ENCODE measurements around the gene GAB2.

Gene GAB2

DNA sequence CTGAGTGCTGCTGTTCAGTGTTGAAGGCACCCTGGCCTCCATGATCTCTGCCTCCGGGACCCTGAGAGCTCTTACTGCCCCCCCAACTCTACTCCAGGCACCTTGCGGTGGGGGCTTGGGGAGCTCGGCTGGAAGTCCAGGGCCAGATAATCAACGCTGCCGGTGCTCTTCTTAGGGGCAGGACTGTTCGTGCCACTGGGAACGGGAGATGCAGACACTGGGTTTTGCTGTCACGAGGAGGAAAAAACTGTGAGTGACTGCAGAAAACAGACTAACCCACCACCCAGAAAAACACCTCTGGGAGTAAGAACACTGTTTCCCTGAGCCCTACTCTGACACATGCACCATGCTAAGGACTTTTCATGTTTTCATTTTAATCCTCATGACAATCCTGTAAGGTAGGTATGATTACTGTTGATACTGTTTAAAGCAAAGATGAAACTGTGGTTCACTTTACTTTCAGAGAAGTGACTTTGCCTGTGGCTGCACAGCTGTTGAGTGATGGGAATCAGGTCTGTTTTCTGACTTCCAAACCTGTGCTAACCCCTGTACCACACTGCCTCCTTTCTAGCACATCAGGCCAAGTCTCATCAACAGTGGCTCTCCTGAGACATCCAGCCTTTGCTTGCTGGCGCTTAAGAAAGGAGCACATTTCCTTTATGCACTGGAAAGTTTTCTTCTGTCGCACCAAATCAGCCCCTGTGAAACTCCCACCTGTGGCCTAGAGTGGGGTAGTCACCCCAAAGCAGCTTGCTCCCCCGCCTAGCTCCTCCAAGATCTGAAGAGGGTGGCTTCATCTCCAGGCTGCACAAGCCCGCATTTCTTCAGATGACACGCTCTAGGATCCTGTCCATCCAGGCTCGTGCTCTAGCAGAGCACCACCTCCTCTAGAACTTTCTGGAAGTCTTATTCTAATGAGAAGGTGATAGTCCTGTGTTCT lies 197.1 kb downstream of the GAB2 start:
- peaks cover 11% of the 10 kb centered on the region; the same call in 1 of the 2 replicates for H3K36me3 ChIP-seq (ENCODE audit: insufficient read depth, low read length)

DNA sequence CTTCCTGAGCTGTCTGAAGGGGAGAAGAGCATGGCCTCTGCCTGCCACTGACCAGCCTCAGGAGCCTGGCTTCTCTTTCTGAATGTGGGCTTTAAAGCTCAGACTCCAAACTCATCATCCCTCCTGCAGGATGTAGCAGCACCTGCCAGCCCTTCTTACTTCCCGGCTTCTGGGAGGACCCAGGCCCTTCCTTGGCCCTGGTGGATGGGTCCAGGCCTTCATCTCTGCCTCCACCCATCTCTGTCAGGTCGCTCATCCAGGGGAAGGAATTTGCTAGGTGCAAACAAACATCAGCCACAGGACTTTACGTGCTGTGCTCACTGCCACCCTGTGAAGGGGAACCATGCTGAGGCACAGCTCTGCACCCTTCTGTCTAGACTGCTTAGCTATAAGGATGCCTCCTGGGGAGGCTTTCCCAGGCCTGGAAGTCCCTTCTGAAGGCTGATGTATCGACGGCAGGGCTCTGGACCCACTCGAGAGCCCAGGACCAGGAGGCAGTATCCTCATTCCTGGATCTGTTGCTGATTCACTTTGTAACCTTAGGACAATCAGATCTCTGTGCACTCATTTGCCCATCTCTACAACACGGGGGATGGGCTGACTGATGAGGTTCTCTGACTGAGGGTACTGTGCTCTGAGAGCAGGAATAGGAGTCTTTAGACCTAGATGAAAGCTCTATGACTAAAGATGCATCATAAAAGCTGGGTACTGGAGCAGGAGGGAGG lies 198.0 kb downstream of the GAB2 start:
- Histone ChIP-seq H3K27me3 (ENCODE audit: insufficient read depth, low read length) (no peaks in the 10 kb centered on the region), H3K4me1 (ENCODE audit: control insufficient read depth, insufficient read depth, low read length, unreplicated experiment) (no peaks in the 10 kb centered on the region), H2AFZ (ENCODE audit: low read length, unreplicated experiment) (no peak overlapping the region), H3K4me3 (ENCODE audit: low read depth, low read length) (no peak overlapping the region), H3K36me3 (ENCODE audit: insufficient read depth, low read length) (peaks cover 11% of the 10 kb centered on the region; the same call in 1 of the 2 replicates), H3K79me2 (ENCODE audit: control insufficient read depth, insufficient read depth, low read length, unreplicated experiment) (no peaks in the 10 kb centered on the region), H3K27ac (ENCODE audit: low read depth, low read length) (no peak overlapping the region)

More for the DNA sequence above, 197.1 kb downstream of the GAB2 start:
- Histone ChIP-seq H3K79me2 (ENCODE audit: control insufficient read depth, insufficient read depth, low read length, unreplicated experiment) (no peaks in the 10 kb centered on the region), H2AFZ (ENCODE audit: low read length, unreplicated experiment) (no peak overlapping the region), H3K4me1 (ENCODE audit: control insufficient read depth, insufficient read depth, low read length, unreplicated experiment) (no peaks in the 10 kb centered on the region), H3K27ac (ENCODE audit: low read depth, low read length) (no peak overlapping the region), H3K27me3 (ENCODE audit: insufficient read depth, low read length) (no peaks in the 10 kb centered on the region), H3K4me3 (ENCODE audit: low read depth, low read length) (no peak overlapping the region)

DNA sequence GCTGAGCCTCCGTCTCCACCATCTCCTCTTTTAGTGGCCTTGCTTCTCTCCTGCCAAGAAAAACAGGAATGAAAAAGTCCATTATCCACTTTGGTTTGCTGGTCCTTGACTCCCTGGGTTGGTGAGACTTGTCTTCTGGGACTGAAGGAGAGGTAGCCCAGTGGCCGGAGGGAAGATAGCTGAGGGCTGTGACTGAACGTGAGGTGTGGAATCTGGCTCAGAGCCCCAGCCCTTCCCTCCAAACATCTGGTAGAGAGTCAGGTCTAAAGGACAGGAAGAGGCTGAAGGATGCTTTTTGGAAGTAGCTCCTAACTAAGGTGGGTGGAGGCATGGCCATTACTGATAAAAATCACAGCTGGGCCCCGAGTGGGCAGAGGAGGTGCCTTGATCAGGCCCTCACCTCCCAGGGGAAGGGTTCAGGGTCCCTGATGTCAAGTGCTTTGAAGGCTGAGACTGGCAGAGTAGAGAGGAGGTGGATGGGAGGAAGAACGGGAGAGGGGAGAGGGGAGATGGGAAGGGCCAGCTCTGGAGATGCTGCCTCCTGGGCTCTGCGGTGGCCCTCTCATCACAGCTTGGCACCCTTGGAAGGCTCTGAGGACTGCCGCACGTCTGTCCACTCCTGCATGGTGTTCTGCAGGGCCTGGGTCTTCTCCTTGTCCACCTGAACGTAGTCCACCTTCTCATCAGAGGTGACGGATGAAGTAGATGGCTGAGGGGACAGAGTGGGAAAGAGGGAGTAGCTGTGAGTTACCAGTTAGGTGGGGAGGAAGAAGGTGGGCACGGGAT lies 198.7 kb downstream of the GAB2 start:
- no peaks in the 10 kb centered on the region for H3K79me2 ChIP-seq (ENCODE audit: control insufficient read depth, insufficient read depth, low read length, unreplicated experiment)
- no peak overlapping the region for H2AFZ ChIP-seq (ENCODE audit: low read length, unreplicated experiment)
- H3K27me3 ChIP-seq (ENCODE audit: insufficient read depth, low read length) = no peaks in the 10 kb centered on the region
- H3K36me3 ChIP-seq (ENCODE audit: insufficient read depth, low read length) = peaks cover 11% of the 10 kb centered on the region; the same call in 1 of the 2 replicates
- H3K27ac ChIP-seq (ENCODE audit: low read depth, low read length) = no peak overlapping the region
- no peak overlapping the region for H3K4me3 ChIP-seq (ENCODE audit: low read depth, low read length)
- H3K4me1 ChIP-seq (ENCODE audit: control insufficient read depth, insufficient read depth, low read length, unreplicated experiment) = no peaks in the 10 kb centered on the region

DNA sequence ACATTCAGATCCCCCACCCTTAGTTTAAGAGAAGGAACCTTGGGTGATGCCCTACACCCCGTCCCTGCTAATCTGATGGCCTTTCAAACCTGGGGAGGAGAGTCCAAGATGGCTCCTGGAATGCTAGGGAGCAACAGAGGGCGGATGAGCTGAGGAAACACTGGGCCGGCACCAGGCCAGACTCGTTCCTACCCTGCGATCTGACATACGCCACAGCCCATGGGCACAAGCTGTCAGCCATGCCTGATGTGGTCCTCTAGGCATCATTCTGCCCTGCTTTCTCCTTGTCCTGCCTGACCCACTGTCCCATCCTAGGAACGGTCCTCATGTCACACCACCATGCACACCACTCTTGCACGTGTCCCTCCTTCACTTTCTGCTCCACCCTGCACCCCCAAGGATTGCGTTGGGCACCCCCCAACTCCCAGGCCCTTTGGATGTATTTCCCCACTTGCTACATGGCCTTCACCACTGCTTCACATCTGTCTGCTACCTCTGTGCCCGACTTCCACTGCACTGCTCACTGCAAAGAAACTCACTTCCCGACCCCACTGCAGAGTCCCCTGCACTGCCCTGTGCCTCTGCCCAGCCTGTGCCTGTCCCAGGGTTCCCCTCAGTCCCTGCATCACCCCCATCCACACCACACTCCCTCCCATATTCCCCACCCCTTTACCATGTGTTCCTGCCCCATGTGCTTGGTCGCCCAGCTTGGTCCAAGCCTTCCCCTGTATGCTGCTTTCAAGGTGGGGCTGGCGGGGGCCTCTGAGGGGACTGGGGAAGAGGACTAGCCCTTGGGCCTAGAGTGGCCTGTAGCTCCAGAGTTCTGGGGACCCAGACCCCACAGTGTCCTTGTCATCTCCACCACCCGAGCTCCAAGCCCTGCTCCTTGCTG lies 199.7 kb downstream of the GAB2 start:
- no peak overlapping the region for H3K27ac ChIP-seq (ENCODE audit: low read depth, low read length)
- H3K4me3 ChIP-seq (ENCODE audit: low read depth, low read length) = no peak overlapping the region
- H2AFZ ChIP-seq (ENCODE audit: low read length, unreplicated experiment) = no peak overlapping the region
- H3K27me3 ChIP-seq (ENCODE audit: insufficient read depth, low read length) = no peaks in the 10 kb centered on the region
- H3K79me2 ChIP-seq (ENCODE audit: control insufficient read depth, insufficient read depth, low read length, unreplicated experiment) = peaks cover 5% of the 10 kb centered on the region
- H3K4me1 ChIP-seq (ENCODE audit: control insufficient read depth, insufficient read depth, low read length, unreplicated experiment) = no peaks in the 10 kb centered on the region
- H3K36me3 ChIP-seq (ENCODE audit: insufficient read depth, low read length) = peaks cover 11% of the 10 kb centered on the region; the same call in 1 of the 2 replicates

DNA sequence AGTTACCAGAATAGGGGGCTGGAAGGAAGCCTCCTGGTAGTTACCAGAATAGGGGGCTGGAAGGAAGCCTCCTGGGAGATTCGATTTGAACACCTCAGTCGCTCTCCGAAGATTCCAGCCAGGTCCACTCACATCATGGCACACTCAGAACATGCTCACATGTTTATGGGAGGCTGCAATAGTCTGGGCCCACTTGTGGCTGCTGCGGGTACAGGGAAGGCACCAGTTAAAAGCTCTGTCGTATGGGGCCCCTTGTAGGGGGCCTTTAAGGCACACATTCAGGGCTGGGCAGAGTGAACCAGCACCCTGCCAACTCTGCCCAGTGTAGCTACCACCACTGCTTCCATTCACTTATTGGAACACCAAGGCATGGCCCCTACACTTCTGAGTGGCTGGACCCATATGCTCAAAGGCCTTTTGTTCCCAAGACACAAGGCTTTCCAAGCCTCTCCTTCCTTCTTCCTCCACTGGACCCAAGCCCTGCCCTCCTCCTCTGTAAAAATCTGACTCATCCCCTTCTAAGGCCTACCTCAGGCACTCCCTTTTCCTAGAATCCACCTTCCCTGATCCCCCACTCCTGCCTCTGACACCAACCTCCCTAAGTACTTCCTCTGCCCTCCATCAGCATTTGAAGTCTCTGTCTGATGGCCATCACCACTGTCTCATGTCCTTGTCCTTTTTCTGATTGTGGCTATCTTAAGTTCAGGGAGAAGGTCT lies 200.9 kb downstream of the GAB2 start:
- no peak overlapping the region for H3K4me3 ChIP-seq (ENCODE audit: low read depth, low read length)
- H3K27me3 ChIP-seq (ENCODE audit: insufficient read depth, low read length) = no peaks in the 10 kb centered on the region
- H3K36me3 ChIP-seq (ENCODE audit: insufficient read depth, low read length) = peaks cover 14% of the 10 kb centered on the region; the same call in 1 of the 2 replicates
- no peaks in the 10 kb centered on the region for H3K4me1 ChIP-seq (ENCODE audit: control insufficient read depth, insufficient read depth, low read length, unreplicated experiment)
- peaks cover 14% of the 10 kb centered on the region for H3K79me2 ChIP-seq (ENCODE audit: control insufficient read depth, insufficient read depth, low read length, unreplicated experiment)
- no peak overlapping the region for H2AFZ ChIP-seq (ENCODE audit: low read length, unreplicated experiment)
- no peak overlapping the region for H3K27ac ChIP-seq (ENCODE audit: low read depth, low read length)

DNA sequence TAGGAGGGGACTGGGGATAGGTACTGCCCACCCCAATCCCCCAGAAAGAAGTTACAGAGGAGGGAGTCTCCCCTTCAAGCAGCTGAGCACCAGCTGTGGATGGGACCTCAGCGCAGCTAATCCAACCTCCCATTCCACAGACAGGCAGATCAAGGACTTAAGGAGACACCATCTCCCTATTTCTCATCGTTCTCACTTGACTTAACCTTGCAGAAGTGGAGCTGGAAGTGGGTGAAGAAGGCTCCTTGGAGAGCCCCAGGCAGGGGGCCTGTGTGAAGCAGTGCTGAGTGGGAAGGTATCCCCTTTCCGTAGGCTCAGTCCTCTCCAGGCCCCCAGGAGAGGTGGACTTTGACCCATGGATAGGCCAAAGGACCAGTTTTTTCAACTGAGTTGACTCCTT lies 201.6 kb downstream of the GAB2 start:
- no peak overlapping the region for H3K27ac ChIP-seq (ENCODE audit: low read depth, low read length)
- H3K27me3 ChIP-seq (ENCODE audit: insufficient read depth, low read length) = no peaks in the 10 kb centered on the region
- H3K4me3 ChIP-seq (ENCODE audit: low read depth, low read length) = no peak overlapping the region
- no peaks in the 10 kb centered on the region for H3K4me1 ChIP-seq (ENCODE audit: control insufficient read depth, insufficient read depth, low read length, unreplicated experiment)
- H2AFZ ChIP-seq (ENCODE audit: low read length, unreplicated experiment) = no peak overlapping the region
- H3K36me3 ChIP-seq (ENCODE audit: insufficient read depth, low read length) = peaks cover 12% of the 10 kb centered on the region; the same call in 1 of the 2 replicates
- peaks cover 14% of the 10 kb centered on the region for H3K79me2 ChIP-seq (ENCODE audit: control insufficient read depth, insufficient read depth, low read length, unreplicated experiment)

DNA sequence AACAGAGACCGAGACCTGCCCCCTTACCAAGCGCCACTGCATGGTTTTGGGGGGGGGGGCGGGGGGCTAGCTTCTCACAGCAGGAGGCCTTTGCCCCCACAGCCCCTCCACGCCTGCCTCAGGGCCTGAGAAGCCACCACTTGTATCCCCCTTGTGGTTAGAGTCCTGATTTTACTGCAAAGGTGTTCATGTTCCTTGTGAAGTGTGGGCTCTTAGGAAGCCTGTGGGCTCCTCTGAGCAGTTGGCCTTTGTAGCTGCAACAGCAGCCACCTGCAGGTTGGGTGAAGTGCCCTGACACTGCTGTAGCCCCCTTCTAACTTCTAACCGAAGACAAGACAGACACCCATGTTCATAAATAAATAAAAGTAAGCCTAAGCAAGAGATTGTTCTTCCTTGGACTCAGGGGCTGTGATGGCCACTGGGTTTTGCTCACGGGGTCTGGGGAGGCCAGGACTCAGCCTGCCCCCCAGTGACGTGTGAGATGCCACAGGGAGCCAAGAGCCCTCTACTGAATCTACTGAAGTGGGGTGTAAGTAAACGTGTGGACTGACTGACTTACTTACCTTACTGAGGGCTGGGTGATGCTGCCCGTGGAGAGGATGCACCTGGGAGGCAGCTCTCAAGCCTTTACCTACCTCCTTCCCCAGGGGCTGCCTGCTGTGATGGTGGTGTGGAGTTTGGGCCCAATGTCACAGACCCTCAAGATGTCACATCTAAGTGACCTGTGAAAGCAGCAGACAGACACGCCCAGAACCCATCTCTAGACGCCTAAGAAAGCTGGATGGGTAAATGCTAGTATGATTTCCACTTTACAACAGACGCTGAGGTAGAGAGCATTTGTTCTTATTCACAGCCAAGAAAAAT lies 203.1 kb downstream of the GAB2 start:
- H3K27me3 ChIP-seq (ENCODE audit: insufficient read depth, low read length) = no peaks in the 10 kb centered on the region
- no peak overlapping the region for H2AFZ ChIP-seq (ENCODE audit: low read length, unreplicated experiment)
- H3K36me3 ChIP-seq (ENCODE audit: insufficient read depth, low read length) = peaks cover 18% of the 10 kb centered on the region; the same call in 1 of the 2 replicates
- peaks cover 14% of the 10 kb centered on the region for H3K79me2 ChIP-seq (ENCODE audit: control insufficient read depth, insufficient read depth, low read length, unreplicated experiment)
- H3K4me3 ChIP-seq (ENCODE audit: low read depth, low read length) = no peak overlapping the region
- H3K27ac ChIP-seq (ENCODE audit: low read depth, low read length) = no peak overlapping the region
- no peaks in the 10 kb centered on the region for H3K4me1 ChIP-seq (ENCODE audit: control insufficient read depth, insufficient read depth, low read length, unreplicated experiment)

DNA sequence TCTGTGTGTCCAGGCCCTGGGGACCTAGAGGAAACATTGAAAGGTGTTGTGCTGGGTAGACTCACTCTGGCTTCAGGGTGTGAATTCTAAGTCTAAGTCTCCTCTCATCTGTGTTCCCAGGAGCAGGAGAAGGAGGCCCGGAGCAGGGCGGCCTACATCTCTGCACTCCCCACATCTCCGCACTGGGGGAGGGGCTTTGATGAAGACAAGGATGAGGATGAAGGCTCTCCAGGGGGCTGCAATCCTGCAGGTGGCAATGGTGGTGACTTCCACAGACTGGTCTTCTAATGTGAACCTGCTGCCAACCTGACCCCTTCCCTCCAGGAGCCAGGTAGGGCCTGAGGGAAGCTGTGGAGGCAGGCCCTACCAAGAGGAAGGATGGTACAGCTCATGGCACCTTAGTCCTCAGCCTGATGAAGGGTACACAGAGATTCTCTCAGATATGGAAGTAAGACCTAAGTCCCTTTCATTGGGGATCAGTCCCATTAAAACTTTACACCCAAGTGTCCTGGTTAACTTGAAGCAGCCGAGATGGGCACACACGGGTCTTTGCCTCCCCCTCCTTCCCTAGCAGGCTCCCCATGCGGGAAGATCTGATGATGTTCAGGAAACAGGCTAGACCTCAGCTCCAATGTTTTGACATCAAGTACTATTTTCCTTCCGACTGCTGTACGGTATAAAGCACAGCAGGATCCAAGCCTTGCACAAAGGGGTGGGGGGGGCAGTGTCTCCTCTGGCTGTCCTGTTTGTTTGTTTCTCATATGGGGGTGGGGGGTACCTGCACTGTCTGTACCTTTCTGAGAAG lies 203.9 kb downstream of the GAB2 start:
- Histone ChIP-seq H3K27ac (ENCODE audit: low read depth, low read length) (no peak overlapping the region), H2AFZ (ENCODE audit: low read length, unreplicated experiment) (no peak overlapping the region), H3K36me3 (ENCODE audit: insufficient read depth, low read length) (peaks cover 18% of the 10 kb centered on the region; the same call in 1 of the 2 replicates), H3K4me1 (ENCODE audit: control insufficient read depth, insufficient read depth, low read length, unreplicated experiment) (no peaks in the 10 kb centered on the region), H3K4me3 (ENCODE audit: low read depth, low read length) (no peak overlapping the region), H3K27me3 (ENCODE audit: insufficient read depth, low read length) (no peaks in the 10 kb centered on the region), H3K79me2 (ENCODE audit: control insufficient read depth, insufficient read depth, low read length, unreplicated experiment) (peaks cover 14% of the 10 kb centered on the region)
